Measurements from ENCODE around the gene MAN1C1. TPM values are rescaled to one million over a fixed set of nuclear protein-coding genes. Genes with fewer than 3 reads are reported as not detected.

MAN1C1 gene
- total and polyA plus RNA-seq, 4 donors, result 2.8 to 32.2 (median 14.5) TPM

GRCh38 chr1:25796811-25797458, 180.3 kb downstream of the MAN1C1 start:
- no peaks in the 10 kb centered on the region for H3K9me3 ChIP-seq (ENCODE audit: control insufficient read depth, low read length)
- H3K27ac ChIP-seq (ENCODE audit: low read depth in 1 of 2, low read length in 2 of 2), result no peak overlapping the region
- ATAC-seq (ENCODE audit: low FRiP score) (peak; percentile 70), DNase-seq (peak; percentile 91 to 95)
- H3K36me3 ChIP-seq (ENCODE audit: control insufficient read depth in 1 of 2, insufficient read depth in 2 of 2, low read length in 1 of 2), result no peaks in the 10 kb centered on the region
- no peaks in the 10 kb centered on the region for H3K27me3 ChIP-seq (ENCODE audit: control insufficient read depth in 1 of 2, insufficient read depth in 2 of 2, low read length in 1 of 2)
- intact Hi-C loops (cut with DNase I), result loop anchor here (2.0 to 5.0 kb wide), 5 partner anchors 110 to 250 kb away; partner anchors contain the start of gene MAN1C1 (in 2 of the 2)
- H3K4me3 ChIP-seq (ENCODE audit: low read length in 2 of 2), result no peak overlapping the region
- whole genome bisulfite sequencing, 2 donors, result 10 to 20% methylated on average over 18 to 19 of the region's 19 CpGs
- no peaks in the 10 kb centered on the region for H3K4me1 ChIP-seq (ENCODE audit: control insufficient read depth in 1 of 2, insufficient read depth in 2 of 2, low read length in 2 of 2)

DNA sequence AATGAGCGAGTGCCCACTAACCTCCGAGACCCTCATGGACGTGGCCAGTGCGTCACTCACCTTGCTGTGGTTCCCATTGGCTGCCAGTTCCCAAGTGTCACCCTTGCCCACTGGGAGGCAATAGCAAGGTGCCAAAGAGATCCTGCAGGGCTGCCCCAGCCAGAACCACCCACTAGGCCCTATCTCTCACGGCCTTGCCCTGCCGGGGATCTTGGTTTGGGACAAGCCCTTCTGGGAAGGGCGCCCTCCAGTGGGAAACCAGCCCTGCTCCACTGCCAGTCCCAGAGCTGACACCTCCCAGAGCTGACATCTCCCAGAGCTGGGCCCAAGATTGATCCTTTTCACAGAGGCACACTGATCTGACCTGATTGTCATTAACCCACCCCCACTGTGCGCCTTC, 181.3 kb downstream of the MAN1C1 start:
- intact Hi-C loops (cut with DNase I), result loop anchor here (2.0 to 5.0 kb wide), 5 partner anchors 111 to 251 kb away; partner anchors contain the start of gene MAN1C1 (in 2 of the 2)
- Histone ChIP-seq H3K9me3 (ENCODE audit: control insufficient read depth, low read length) (no peaks in the 10 kb centered on the region), H3K36me3 (ENCODE audit: control insufficient read depth in 1 of 2, insufficient read depth in 2 of 2, low read length in 1 of 2) (no peaks in the 10 kb centered on the region), H3K27ac (ENCODE audit: low read depth in 1 of 2, low read length in 2 of 2) (no peak overlapping the region), H3K27me3 (ENCODE audit: control insufficient read depth in 1 of 2, insufficient read depth in 2 of 2, low read length in 1 of 2) (no peaks in the 10 kb centered on the region), H3K4me3 (ENCODE audit: low read length in 2 of 2) (no peak overlapping the region), H3K4me1 (ENCODE audit: control insufficient read depth in 1 of 2, insufficient read depth in 2 of 2, low read length in 2 of 2) (no peaks in the 10 kb centered on the region)
- no peak for ATAC-seq (ENCODE audit: low FRiP score)
- WGBS, 2 donors, result 80 to 83% methylated on average over 8 of the region's 8 CpGs
- DNase-seq, result no peak

GRCh38 chr1:25798666-25799351, 182.2 kb downstream of the MAN1C1 start:
- ATAC-seq (ENCODE audit: low FRiP score) (no peak), DNase-seq (no peak)
- H3K27ac ChIP-seq (ENCODE audit: low read depth in 1 of 2, low read length in 2 of 2), result no peak overlapping the region
- no peak overlapping the region for H3K4me3 ChIP-seq (ENCODE audit: low read length in 2 of 2)
- WGBS, 2 donors, result 88 to 89% methylated on average over 8 of the region's 8 CpGs
- no peaks in the 10 kb centered on the region for H3K27me3 ChIP-seq (ENCODE audit: control insufficient read depth in 1 of 2, insufficient read depth in 2 of 2, low read length in 1 of 2)
- no peaks in the 10 kb centered on the region for H3K4me1 ChIP-seq (ENCODE audit: control insufficient read depth in 1 of 2, insufficient read depth in 2 of 2, low read length in 2 of 2)
- intact Hi-C loops (cut with DNase I), result loop anchor here (5.0 kb wide), 3 partner anchors 112 to 252 kb away; partner anchors contain the start of gene MAN1C1 (in 1 of the 2)
- no peaks in the 10 kb centered on the region for H3K9me3 ChIP-seq (ENCODE audit: control insufficient read depth, low read length)
- H3K36me3 ChIP-seq (ENCODE audit: control insufficient read depth in 1 of 2, insufficient read depth in 2 of 2, low read length in 1 of 2), result no peaks in the 10 kb centered on the region

GRCh38 chr1:25799352-25799934, 182.9 kb downstream of the MAN1C1 start:
- peak overlapping the region in 1 of 2 donors; percentile 29 for H3K27ac ChIP-seq (ENCODE audit: low read depth in 1 of 2, low read length in 2 of 2)
- H3K36me3 ChIP-seq (ENCODE audit: control insufficient read depth in 1 of 2, insufficient read depth in 2 of 2, low read length in 1 of 2), result no peaks in the 10 kb centered on the region
- DNase-seq (no peak), ATAC-seq (ENCODE audit: low FRiP score) (no peak)
- WGBS, 2 donors, result 27 to 28% methylated on average over 12 of the region's 12 CpGs
- intact Hi-C loops (cut with DNase I), result loop anchor here (5.0 kb wide), 3 partner anchors 112 to 252 kb away; partner anchors contain the start of gene MAN1C1 (in 1 of the 2)
- peak overlapping the region; percentile 72 to 78 for H3K4me3 ChIP-seq (ENCODE audit: low read length in 2 of 2)
- no peaks in the 10 kb centered on the region for H3K9me3 ChIP-seq (ENCODE audit: control insufficient read depth, low read length)
- H3K27me3 ChIP-seq (ENCODE audit: control insufficient read depth in 1 of 2, insufficient read depth in 2 of 2, low read length in 1 of 2), result no peaks in the 10 kb centered on the region
- H3K4me1 ChIP-seq (ENCODE audit: control insufficient read depth in 1 of 2, insufficient read depth in 2 of 2, low read length in 2 of 2), result no peaks in the 10 kb centered on the region

DNA sequence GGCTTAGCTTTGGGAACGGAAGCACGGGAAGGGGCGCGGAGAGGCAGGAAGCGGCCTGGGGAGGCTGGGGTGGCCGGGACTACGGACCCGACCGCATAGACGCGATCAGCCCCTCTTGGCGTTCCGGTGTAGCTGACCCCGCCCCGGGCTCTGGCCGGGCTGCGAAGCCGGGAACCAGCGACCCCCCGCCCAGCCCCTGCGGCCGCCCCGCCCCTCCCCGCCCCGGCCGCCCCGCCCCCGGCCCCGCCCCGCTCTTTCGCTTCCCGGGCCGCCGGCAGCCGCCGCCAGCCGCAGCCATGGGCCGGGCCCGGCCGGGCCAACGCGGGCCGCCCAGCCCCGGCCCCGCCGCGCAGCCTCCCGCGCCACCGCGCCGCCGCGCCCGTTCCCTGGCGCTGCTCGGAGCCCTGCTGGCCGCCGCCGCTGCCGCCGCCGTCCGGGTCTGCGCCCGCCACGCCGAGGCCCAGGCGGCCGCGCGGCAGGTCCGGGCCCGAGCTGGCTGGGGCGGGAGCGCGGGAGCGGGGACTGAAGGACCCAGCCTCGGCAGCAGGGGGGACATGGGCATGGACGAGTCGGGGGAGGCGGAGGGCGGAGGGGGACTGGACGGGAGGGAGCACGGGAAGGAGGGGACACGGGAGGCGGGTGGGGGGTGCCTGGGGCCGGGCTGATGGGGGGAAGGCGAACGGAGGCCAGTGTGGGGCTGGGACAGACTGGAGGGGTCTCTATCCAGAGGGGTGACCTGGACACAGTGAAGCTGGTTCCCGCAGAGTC, 183.5 kb downstream of the MAN1C1 start, which contains the start of gene SELENON:
Gene SELENON, plus strand, starts transcription at position 259 of the 768 bp plus-strand sequence. Its CDS starts 38 bp downstream, at position 297.
- intact Hi-C loops (cut with DNase I), result loop anchor here (5.0 to 10.0 kb wide), 5 partner anchors 113 to 565 kb away; partner anchors contain the start of genes MACO1 (in 1 of the 2), MAN1C1 (in 1 of the 2) and SYF2 (in 1 of the 2)
- WGBS, 2 donors, result 1% methylated on average over 32 to 91 of the region's 91 CpGs
- Histone ChIP-seq H3K9me3 (ENCODE audit: control insufficient read depth, low read length) (no peaks in the 10 kb centered on the region), H3K27me3 (ENCODE audit: control insufficient read depth in 1 of 2, insufficient read depth in 2 of 2, low read length in 1 of 2) (no peaks in the 10 kb centered on the region), H3K27ac (ENCODE audit: low read depth in 1 of 2, low read length in 2 of 2) (peak within 1 kb of the TSS in 1 of 2 donors; percentile 29), H3K4me3 (ENCODE audit: low read length in 2 of 2) (peak within 1 kb of the TSS; percentile 72 to 78), H3K4me1 (ENCODE audit: control insufficient read depth in 1 of 2, insufficient read depth in 2 of 2, low read length in 2 of 2) (no peaks in the 10 kb centered on the region), H3K36me3 (ENCODE audit: control insufficient read depth in 1 of 2, insufficient read depth in 2 of 2, low read length in 1 of 2) (no peaks in the 10 kb centered on the region)
- peak; percentile 86 to 89 for DNase-seq
- ATAC-seq (ENCODE audit: low FRiP score), result peak; percentile 77

- no peaks in the 10 kb centered on the region for H3K36me3 ChIP-seq (ENCODE audit: control insufficient read depth in 1 of 2, insufficient read depth in 2 of 2, low read length in 1 of 2)
- no peak overlapping the region for H3K27ac ChIP-seq (ENCODE audit: low read depth in 1 of 2, low read length in 2 of 2)
- H3K4me3 ChIP-seq (ENCODE audit: low read length in 2 of 2), result peak overlapping the region; percentile 72 to 78
- ATAC-seq (ENCODE audit: low FRiP score), result no peak
- WGBS, 2 donors, result 49 to 50% methylated on average over 15 of the region's 15 CpGs
- intact Hi-C loops (cut with DNase I), result loop anchor here (10.0 kb wide), 2 partner anchors 366 to 566 kb away; partner anchors contain the start of genes MACO1 (in 1 of the 2) and SYF2 (in 1 of the 2)
- no peaks in the 10 kb centered on the region for H3K9me3 ChIP-seq (ENCODE audit: control insufficient read depth, low read length)
- DNase-seq, result peak in 1 of 2 donors; percentile 46
- no peaks in the 10 kb centered on the region for H3K4me1 ChIP-seq (ENCODE audit: control insufficient read depth in 1 of 2, insufficient read depth in 2 of 2, low read length in 2 of 2)
- no peaks in the 10 kb centered on the region for H3K27me3 ChIP-seq (ENCODE audit: control insufficient read depth in 1 of 2, insufficient read depth in 2 of 2, low read length in 1 of 2)
Observed at GRCh38 chr1:25800703-25801377, 184.2 kb downstream of the MAN1C1 start.

DNA sequence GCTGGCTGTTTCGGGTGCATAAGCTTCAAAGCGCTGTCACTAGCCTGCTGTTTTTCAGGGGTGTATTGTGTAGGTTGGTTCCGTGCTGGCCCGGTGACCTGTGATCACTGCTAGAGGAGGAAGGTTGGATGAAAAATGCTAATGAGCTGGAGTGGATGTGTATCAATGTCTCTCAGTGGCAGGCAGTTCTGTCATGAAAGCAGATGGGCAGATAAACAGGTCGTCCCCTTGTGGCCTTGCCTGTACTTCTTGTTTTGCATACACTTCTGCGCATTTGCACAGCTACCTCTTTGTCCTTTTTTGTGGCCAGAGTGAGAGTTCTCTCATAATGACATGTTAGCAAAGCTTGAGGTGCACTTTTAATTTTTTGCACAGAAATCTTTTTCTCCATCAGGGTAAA, 186.3 kb downstream of the MAN1C1 start:
- Histone ChIP-seq H3K4me3 (ENCODE audit: low read length in 2 of 2) (no peak overlapping the region), H3K27ac (ENCODE audit: low read depth in 1 of 2, low read length in 2 of 2) (no peak overlapping the region), H3K27me3 (ENCODE audit: control insufficient read depth in 1 of 2, insufficient read depth in 2 of 2, low read length in 1 of 2) (no peaks in the 10 kb centered on the region), H3K4me1 (ENCODE audit: control insufficient read depth in 1 of 2, insufficient read depth in 2 of 2, low read length in 2 of 2) (no peaks in the 10 kb centered on the region), H3K36me3 (ENCODE audit: control insufficient read depth in 1 of 2, insufficient read depth in 2 of 2, low read length in 1 of 2) (no peaks in the 10 kb centered on the region), H3K9me3 (ENCODE audit: control insufficient read depth, low read length) (no peaks in the 10 kb centered on the region)
- intact Hi-C loops (cut with DNase I), result loop anchor here (10.0 kb wide), 2 partner anchors 368 to 568 kb away; partner anchors contain the start of genes MACO1 (in 1 of the 2) and SYF2 (in 1 of the 2)
- DNase-seq (peak in 1 of 2 donors; percentile 14), ATAC-seq (ENCODE audit: low FRiP score) (no peak)
- 76 to 90% methylated on average over 6 of the region's 6 CpGs for WGBS, 2 donors

Measured in aorta (tissue), 5 donors.